ENCODE results near the gene ARHGEF3. TPM values are rescaled to one million over a fixed set of nuclear protein-coding genes. Genes with fewer than 3 reads are reported as not detected.
"Not testable (repeated sequence)": the region's sequence is repeated elsewhere in the genome, so short reads cannot be mapped to it uniquely, and the experiment has no call there.

ARHGEF3 gene
- total RNA-seq, 1 donor from 2014 or later: 16.5 TPM

GRCh38 chr3:56761023-56761422, 40.7 kb downstream of the ARHGEF3 start:
- TF ChIP-seq CTCF (IDR thresholded peaks at IDR 0.05; ENCODE audit: borderline replicate concordance): no peak
- Histone ChIP-seq H3K4me3 (no peak overlapping the region), H3K4me1 (peaks cover 52% of the 10 kb centered on the region), H3K27me3 (ENCODE audit: low read depth) (no peaks in the 10 kb centered on the region), H3K9me3 (replicated peaks) (no peaks in the 10 kb centered on the region), H3K36me3 (no peaks in the 10 kb centered on the region), H3K27ac (replicated peaks) (no peak overlapping the region)
- no peak for DNase-seq
- intact Hi-C loops (cut with micrococcal nuclease): no loop called here

DNA sequence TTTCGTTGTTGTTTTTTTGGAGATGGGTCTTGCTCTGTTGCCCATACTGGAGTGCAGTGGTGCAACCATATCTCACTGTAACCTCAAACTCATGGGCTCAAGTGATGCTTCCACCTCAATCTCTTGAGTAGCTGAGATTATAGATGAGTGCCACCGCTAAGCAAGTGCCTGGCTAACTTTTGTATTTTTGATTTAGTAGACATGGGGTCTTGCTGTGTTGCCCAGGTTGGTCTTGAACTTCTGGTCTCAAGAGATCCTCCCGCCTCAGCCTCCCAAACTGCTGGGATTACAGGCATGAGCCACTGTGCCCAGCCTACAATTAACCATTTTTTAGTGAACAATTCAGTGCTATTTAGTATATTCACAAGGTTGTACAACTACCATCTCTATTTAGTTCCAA, 42.2 kb downstream of the ARHGEF3 start:
- no peak for DNase-seq
- Histone ChIP-seq H3K36me3 (no peaks in the 10 kb centered on the region), H3K27ac (replicated peaks) (no peak overlapping the region), H3K9me3 (replicated peaks) (no peaks in the 10 kb centered on the region), H3K4me3 (no peak overlapping the region), H3K27me3 (ENCODE audit: low read depth) (no peaks in the 10 kb centered on the region), H3K4me1 (peaks cover 60% of the 10 kb centered on the region)
- intact Hi-C loops (cut with micrococcal nuclease): no loop called here
- TF ChIP-seq CTCF (IDR thresholded peaks at IDR 0.05; ENCODE audit: borderline replicate concordance): no peak

DNA sequence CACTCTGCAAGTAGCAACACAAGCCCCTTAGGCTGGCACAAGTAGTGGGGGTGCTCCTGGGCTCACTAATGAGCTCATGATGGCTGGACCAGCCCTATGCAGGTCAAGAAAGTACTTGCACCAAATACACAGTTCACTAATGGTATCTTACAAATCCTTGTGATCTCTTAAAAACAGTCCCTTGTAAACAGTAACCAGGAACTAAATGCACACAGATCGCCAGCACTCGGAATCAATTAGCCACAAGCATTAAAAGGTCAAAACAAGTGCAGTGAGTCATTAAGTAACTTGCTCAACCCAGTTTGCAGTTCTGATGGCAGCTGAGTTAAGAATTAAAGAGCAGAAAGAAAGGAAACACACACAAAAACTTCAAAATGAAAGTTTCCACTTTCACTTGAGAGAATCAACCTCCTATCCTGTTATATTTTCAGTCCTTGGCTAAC, 43.2 kb downstream of the ARHGEF3 start:
- Histone ChIP-seq H3K36me3 (no peaks in the 10 kb centered on the region), H3K27me3 (ENCODE audit: low read depth) (no peaks in the 10 kb centered on the region), H3K4me3 (no peak overlapping the region), H3K27ac (replicated peaks) (peak overlapping the region; percentile 25), H3K9me3 (replicated peaks) (no peaks in the 10 kb centered on the region), H3K4me1 (peaks cover 64% of the 10 kb centered on the region)
- intact Hi-C loops (cut with micrococcal nuclease): no loop called here
- no peak for TF ChIP-seq CTCF (IDR thresholded peaks at IDR 0.05; ENCODE audit: borderline replicate concordance)
- DNase-seq: no peak

DNA sequence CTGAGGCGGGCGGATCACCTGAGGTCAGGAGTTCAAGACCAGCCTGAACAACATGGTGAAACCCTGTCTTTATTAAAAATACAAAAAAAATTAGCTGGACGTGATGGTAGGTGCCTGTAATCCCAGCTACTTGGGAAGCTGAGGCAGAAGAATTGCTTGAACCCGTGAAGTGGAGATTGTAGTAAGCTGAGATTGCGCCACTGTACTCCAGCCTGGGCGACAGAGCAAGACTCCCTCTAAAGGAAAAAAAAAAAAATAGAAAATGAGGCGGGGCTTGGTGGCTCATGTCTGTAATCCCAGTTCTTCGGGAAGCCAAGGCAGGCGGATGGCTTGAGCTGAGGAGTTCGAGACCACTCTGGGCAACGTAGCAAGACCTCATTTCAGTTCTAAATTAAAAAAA, 43.7 kb downstream of the ARHGEF3 start:
- DNase-seq; H3K27me3 ChIP-seq (ENCODE audit: low read depth); H3K9me3 ChIP-seq (replicated peaks); intact Hi-C loops (cut with micrococcal nuclease); H3K36me3 ChIP-seq; H3K4me3 ChIP-seq: not testable (repeated sequence)
- Histone ChIP-seq H3K4me1 (peaks cover 60% of the 10 kb centered on the region), H3K27ac (replicated peaks) (peak overlapping the region; percentile 25)

- Histone ChIP-seq H3K4me1 (peaks cover 47% of the 10 kb centered on the region), H3K9me3 (replicated peaks) (no peaks in the 10 kb centered on the region), H3K36me3 (peaks cover 18% of the 10 kb centered on the region), H3K27me3 (ENCODE audit: low read depth) (no peaks in the 10 kb centered on the region), H3K4me3 (peak overlapping the region; percentile 42), H3K27ac (replicated peaks) (peak overlapping the region; percentile 76)
- intact Hi-C loops (cut with micrococcal nuclease): no loop called here
- no peak for DNase-seq
- no peak for TF ChIP-seq CTCF (IDR thresholded peaks at IDR 0.05; ENCODE audit: borderline replicate concordance)
Measured at GRCh38 chr3:56754741-56755417, 46.9 kb downstream of the ARHGEF3 start.

GRCh38 chr3:56753206-56753820, 48.4 kb downstream of the ARHGEF3 start:
- Histone ChIP-seq H3K4me1 (peaks cover 47% of the 10 kb centered on the region), H3K4me3 (no peak overlapping the region), H3K27me3 (ENCODE audit: low read depth) (no peaks in the 10 kb centered on the region), H3K36me3 (peaks cover 27% of the 10 kb centered on the region), H3K9me3 (replicated peaks) (no peaks in the 10 kb centered on the region), H3K27ac (replicated peaks) (no peak overlapping the region)
- no peak for TF ChIP-seq CTCF (IDR thresholded peaks at IDR 0.05; ENCODE audit: borderline replicate concordance)
- intact Hi-C loops (cut with micrococcal nuclease): no loop called here
- no peak for DNase-seq
